Naive B cell (primary cell): ENCODE results near the gene USP47. TPM values are rescaled to one million over a fixed set of nuclear protein-coding genes. Genes with fewer than 3 reads are reported as not detected.
"Not testable (repeated sequence)": the region's sequence is repeated elsewhere in the genome, so short reads cannot be mapped to it uniquely, and the experiment has no call there.

Experiments used
- ATAC-seq, 2 donors: fragments of 150-1000 bp; cut with Tn5 transposase; 2 replicates each; pipeline ENCODE4 v1.10.0; 2021; ENCODE audit warnings: low read depth in 2 of 2, mild to moderate bottlenecking in 2 of 2, moderate library complexity in 2 of 2
- DNase-seq: peaks from one replicate; pipeline ENCODE4 v3.0.0; 2022
- H3K27ac Mint-ChIP-seq, 6 donors: one replicate each; pipeline ENCODE4 v1.8.0; 2020 to 2022; ENCODE audit warnings: mild to moderate bottlenecking in 6 of 6, mixed read lengths in 6 of 6, moderate library complexity in 5 of 6, inconsistent platforms in 2 of 6
- H3K27me3 Mint-ChIP-seq, 3 donors: one replicate each; pipeline ENCODE4 v1.8.0; 2021 to 2022; ENCODE audit warnings: mixed read lengths in 3 of 3, mild to moderate bottlenecking in 1 of 3
- H3K36me3 Mint-ChIP-seq, 2 donors: one replicate each; pipeline ENCODE4 v1.8.0; 2020 to 2022; ENCODE audit warnings: mixed read lengths in 2 of 2, inconsistent platforms in 1 of 2, mild to moderate bottlenecking in 1 of 2
- H3K4me1 Mint-ChIP-seq, 3 donors: one replicate each; pipeline ENCODE4 v1.8.0; 2020 to 2022; ENCODE audit warnings: mixed read lengths in 3 of 3, inconsistent platforms in 1 of 3, mild to moderate bottlenecking in 1 of 3, moderate library complexity in 1 of 3
- H3K4me3 Mint-ChIP-seq, 8 donors: one replicate each; pipeline ENCODE4 v1.8.0; 2020 to 2022; ENCODE audit warnings: mild to moderate bottlenecking in 8 of 8, mixed read lengths in 8 of 8, moderate library complexity in 8 of 8, inconsistent platforms in 2 of 8
- H3K9me3 Mint-ChIP-seq, 7 donors: one replicate each; pipeline ENCODE4 v1.8.0; 2020 to 2022; ENCODE audit warnings: mixed read lengths in 7 of 7, mild to moderate bottlenecking in 5 of 7, inconsistent platforms in 2 of 7, moderate library complexity in 1 of 7
- polyA plus RNA-seq, 6 donors: library from polyadenylated mRNA; unstranded; fragments of 300-500 nt; fragmentation: Illumina TruSeq; gene quantifications; one replicate each; pipeline ENCODE4 v1.2.3, GENCODE V29; 2021; ENCODE audit warnings: low read depth in 6 of 6

Gene USP47
- polyA plus RNA-seq, 6 donors from 2014 or later, result 28.5 to 51.7 (median 33.3) TPM

GRCh38 chr11:11813288-11813962 is 28.3 kb upstream of the USP47 start:
- Mint-ChIP-seq H3K4me1 (no peaks in the 10 kb centered on the region), H3K27me3 (peaks cover 15 to 40% (median 38%) of the 10 kb centered on the region in 3 donors), H3K4me3 (no peak overlapping the region), H3K9me3 (peaks cover 0 to 5% (median 0%) of the 10 kb centered on the region in 7 donors), H3K27ac (no peak overlapping the region), H3K36me3 (no peaks in the 10 kb centered on the region)
- DNase-seq (no peak), ATAC-seq (no peak)

GRCh38 chr11:11814614-11815452 is 26.9 kb upstream of the USP47 start:
- no peak for ATAC-seq
- DNase-seq, result no peak
- no peak overlapping the region for H3K27ac Mint-ChIP-seq
- peaks cover 10 to 39% (median 37%) of the 10 kb centered on the region in 3 donors for H3K27me3 Mint-ChIP-seq
- H3K36me3 Mint-ChIP-seq, result no peaks in the 10 kb centered on the region
- peaks cover 0 to 5% (median 0%) of the 10 kb centered on the region in 7 donors for H3K9me3 Mint-ChIP-seq
- H3K4me1 Mint-ChIP-seq, result no peaks in the 10 kb centered on the region
- H3K4me3 Mint-ChIP-seq, result no peak overlapping the region

GRCh38 chr11:11816511-11817314 is 25.1 kb upstream of the USP47 start:
- Mint-ChIP-seq H3K27me3 (peaks cover 10 to 32% (median 30%) of the 10 kb centered on the region in 3 donors), H3K4me3 (no peak overlapping the region), H3K4me1 (no peaks in the 10 kb centered on the region), H3K36me3 (no peaks in the 10 kb centered on the region), H3K27ac (no peak overlapping the region), H3K9me3 (peaks cover 0 to 4% (median 0%) of the 10 kb centered on the region in 7 donors)
- ATAC-seq, result no peak
- no peak for DNase-seq

GRCh38 chr11:11817957-11818356 is 23.8 kb upstream of the USP47 start:
- H3K27ac Mint-ChIP-seq, result no peak overlapping the region
- H3K36me3 Mint-ChIP-seq, result no peaks in the 10 kb centered on the region
- no peak for ATAC-seq
- H3K9me3 Mint-ChIP-seq, result peaks cover 0 to 4% (median 0%) of the 10 kb centered on the region in 7 donors
- no peaks in the 10 kb centered on the region for H3K4me1 Mint-ChIP-seq
- no peak overlapping the region for H3K4me3 Mint-ChIP-seq
- DNase-seq, result no peak
- H3K27me3 Mint-ChIP-seq, result peaks cover 4 to 26% (median 21%) of the 10 kb centered on the region in 3 donors

GRCh38 chr11:11818529-11819121 is 23.1 kb upstream of the USP47 start:
- H3K4me1 Mint-ChIP-seq, result no peaks in the 10 kb centered on the region
- H3K27ac Mint-ChIP-seq, result peak overlapping the region in 1 of 6 donors; percentile 69
- H3K27me3 Mint-ChIP-seq, result peaks cover 5 to 26% (median 23%) of the 10 kb centered on the region in 3 donors

GRCh38 chr11:11821899-11822298 is 19.9 kb upstream of the USP47 start:
- Mint-ChIP-seq H3K27me3 (peaks cover 8 to 40% (median 22%) of the 10 kb centered on the region in 3 donors), H3K27ac (no peak overlapping the region), H3K4me3 (no peak overlapping the region), H3K9me3 (peaks cover 4 to 13% (median 9%) of the 10 kb centered on the region in 7 donors), H3K36me3 (peaks cover 8 to 10% of the 10 kb centered on the region in 2 donors), H3K4me1 (no peaks in the 10 kb centered on the region)
- ATAC-seq (no peak), DNase-seq (no peak)

More at GRCh38 chr11:11818529-11819121, 23.1 kb upstream of the USP47 start:
- ATAC-seq (no peak), DNase-seq (no peak)
- Mint-ChIP-seq H3K36me3 (no peaks in the 10 kb centered on the region), H3K9me3 (peaks cover 0 to 4% (median under 1%) of the 10 kb centered on the region in 7 donors), H3K4me3 (no peak overlapping the region)

- Mint-ChIP-seq H3K4me3 (no peak overlapping the region), H3K27ac (no peak overlapping the region)
- ATAC-seq, result no peak
Observed at GRCh38 chr11:11822946-11823345, 18.8 kb upstream of the USP47 start.

GRCh38 chr11:11826260-11826659 is 15.5 kb upstream of the USP47 start:
- ATAC-seq (no peak), DNase-seq (no peak)
- no peak overlapping the region for H3K4me3 Mint-ChIP-seq
- no peak overlapping the region for H3K27ac Mint-ChIP-seq
- peaks cover 8 to 10% of the 10 kb centered on the region in 2 donors for H3K36me3 Mint-ChIP-seq
- H3K4me1 Mint-ChIP-seq, result no peaks in the 10 kb centered on the region
- peaks cover 10 to 19% (median 19%) of the 10 kb centered on the region in 3 donors for H3K27me3 Mint-ChIP-seq
- H3K9me3 Mint-ChIP-seq, result peaks cover 4 to 15% (median 9%) of the 10 kb centered on the region in 7 donors

More at GRCh38 chr11:11822946-11823345, 18.8 kb upstream of the USP47 start:
- peaks cover 4 to 11% (median 9%) of the 10 kb centered on the region in 7 donors for H3K9me3 Mint-ChIP-seq
- H3K36me3 Mint-ChIP-seq, result peaks cover 8 to 10% of the 10 kb centered on the region in 2 donors
- no peak for DNase-seq
- H3K4me1 Mint-ChIP-seq, result no peaks in the 10 kb centered on the region
- H3K27me3 Mint-ChIP-seq, result peaks cover 4 to 31% (median 14%) of the 10 kb centered on the region in 3 donors

- Mint-ChIP-seq H3K9me3 (peaks cover 4 to 19% (median 9%) of the 10 kb centered on the region in 7 donors), H3K27me3 (peaks cover 10 to 19% (median 19%) of the 10 kb centered on the region in 3 donors), H3K36me3 (peaks cover 8 to 10% of the 10 kb centered on the region in 2 donors), H3K27ac (no peak overlapping the region), H3K4me3 (no peak overlapping the region), H3K4me1 (no peaks in the 10 kb centered on the region)
- no peak for ATAC-seq
- no peak for DNase-seq
Observed at GRCh38 chr11:11827272-11827671, 14.5 kb upstream of the USP47 start.

GRCh38 chr11:11831406-11831805 is 10.4 kb upstream of the USP47 start:
- not testable (repeated sequence) for H3K4me3 Mint-ChIP-seq, H3K36me3 Mint-ChIP-seq, ATAC-seq, H3K4me1 Mint-ChIP-seq, H3K27ac Mint-ChIP-seq, DNase-seq, H3K9me3 Mint-ChIP-seq
- H3K27me3 Mint-ChIP-seq, result peaks cover 10 to 29% (median 22%) of the 10 kb centered on the region in 3 donors

GRCh38 chr11:11836676-11837231 is 5.0 kb upstream of the USP47 start:
- H3K4me3 Mint-ChIP-seq, result no peak overlapping the region
- no peak for DNase-seq
- peaks cover 0 to 9% (median 0%) of the 10 kb centered on the region in 3 donors for H3K4me1 Mint-ChIP-seq
- H3K9me3 Mint-ChIP-seq, result no peaks in the 10 kb centered on the region
- ATAC-seq, result no peak
- no peak overlapping the region for H3K27ac Mint-ChIP-seq
- H3K36me3 Mint-ChIP-seq, result no peaks in the 10 kb centered on the region
- H3K27me3 Mint-ChIP-seq, result peaks cover 15 to 42% (median 28%) of the 10 kb centered on the region in 3 donors

GRCh38 chr11:11839718-11840117 is 2.1 kb upstream of the USP47 start:
- Mint-ChIP-seq H3K27ac (no peak overlapping the region), H3K36me3 (no peaks in the 10 kb centered on the region), H3K27me3 (peaks cover 15 to 31% (median 20%) of the 10 kb centered on the region in 3 donors), H3K4me1 (peaks cover 0 to 9% (median 3%) of the 10 kb centered on the region in 3 donors), H3K9me3 (no peaks in the 10 kb centered on the region), H3K4me3 (peak overlapping the region in 2 of 8 donors; percentile 13 to 69)
- DNase-seq (no peak), ATAC-seq (no peak)
